HEK293T (cell line): ENCODE measurements around the gene SH3GLB1.

Source experiments
- ARNT ChIP-seq: fragments of 450-650 bp; IDR thresholded peaks from 2 replicates; pipeline ENCODE4 v1.6.1; 2017; ENCODE audit warnings: mild to moderate bottlenecking
- BHLHE40 ChIP-seq: fragments of 450-650 bp; IDR thresholded peaks from 2 replicates; pipeline ENCODE4 v1.6.1; 2016; ENCODE audit warnings: mild to moderate bottlenecking, moderate library complexity, borderline replicate concordance
- ELF4 ChIP-seq: fragments of 450-650 bp; IDR thresholded peaks from 2 replicates; pipeline ENCODE4 v1.6.1; 2017; ENCODE audit warnings: antibody characterized with exemption
- FOXA1 ChIP-seq: fragments of 450-650 bp; IDR thresholded peaks from 2 replicates; pipeline ENCODE4 v1.6.1; 2016; ENCODE audit warnings: mild to moderate bottlenecking
- FOXK2 ChIP-seq: fragments of 450-650 bp; IDR thresholded peaks from 2 replicates; pipeline ENCODE4 v1.6.1; 2016; ENCODE audit warnings: mild to moderate bottlenecking
- FOXM1 ChIP-seq: fragments of 450-650 bp; IDR thresholded peaks from 2 replicates; pipeline ENCODE4 v1.6.1; 2017; ENCODE audit warnings: mild to moderate bottlenecking, borderline replicate concordance
- HDGF ChIP-seq: fragments of 450-650 bp; IDR thresholded peaks from 2 replicates; pipeline ENCODE4 v1.6.1; 2017; ENCODE audit warnings: antibody characterized with exemption, borderline replicate concordance
- L3MBTL2 ChIP-seq: fragments of 450-650 bp; conservative IDR thresholded peaks from 2 replicates; pipeline ENCODE4 v1.6.1; 2016; ENCODE audit warnings: mild to moderate bottlenecking
- NFRKB ChIP-seq: fragments of 450-650 bp; IDR thresholded peaks from 2 replicates; pipeline ENCODE4 v1.6.1; 2016; ENCODE audit warnings: mild to moderate bottlenecking, moderate library complexity
- PKNOX1 ChIP-seq: fragments of 450-650 bp; IDR thresholded peaks from 2 replicates; pipeline ENCODE4 v1.6.1; 2016
- SP1 ChIP-seq: fragments of 450-650 bp; IDR thresholded peaks from 2 replicates; pipeline ENCODE4 v1.6.1; 2017
- SUZ12 ChIP-seq: fragments of 450-650 bp; IDR thresholded peaks from 2 replicates; pipeline ENCODE4 v1.6.1; 2016; ENCODE audit warnings: mild to moderate bottlenecking
- TARDBP ChIP-seq: fragments of 450-650 bp; IDR thresholded peaks from 2 replicates; pipeline ENCODE4 v1.6.1; 2016

DNA sequence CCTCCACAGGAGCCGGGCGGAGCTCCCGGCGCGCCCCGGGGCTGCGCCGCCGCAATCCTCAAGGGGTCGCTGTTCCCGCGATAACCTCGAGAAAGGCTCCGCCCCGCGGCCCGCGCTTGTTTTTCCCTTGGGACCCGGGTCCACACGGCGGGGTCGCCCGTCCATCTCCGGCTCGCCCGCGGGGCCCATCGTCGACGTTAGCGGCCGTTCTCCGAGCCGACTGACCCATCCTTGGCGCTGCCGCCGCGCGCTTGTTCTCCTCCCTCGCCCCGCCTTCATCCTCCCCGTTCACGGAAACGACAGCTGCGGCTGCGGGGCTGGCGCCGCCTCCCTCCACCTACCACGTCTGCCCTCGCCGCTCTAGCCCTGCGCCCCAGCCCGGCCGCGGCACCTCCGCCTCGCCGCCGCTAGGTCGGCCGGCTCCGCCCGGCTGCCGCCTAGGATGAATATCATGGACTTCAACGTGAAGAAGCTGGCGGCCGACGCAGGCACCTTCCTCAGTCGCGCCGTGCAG lies at the start of gene SH3GLB1:
- TF ChIP-seq FOXA1, result no peak
- no peak for TF ChIP-seq HDGF
- no peak for TF ChIP-seq SP1
- peak; percentile 71; the same call in 1 of the 2 replicates for TF ChIP-seq PKNOX1
- no peak for TF ChIP-seq BHLHE40
- TF ChIP-seq TARDBP, result no peak
- no peak for TF ChIP-seq NFRKB
- no peak for TF ChIP-seq FOXK2
- no peak for TF ChIP-seq FOXM1
- no peak for TF ChIP-seq ELF4
- TF ChIP-seq L3MBTL2, result no peak
- TF ChIP-seq SUZ12, result no peak
- TF ChIP-seq ARNT, result no peak
